SK-N-SH treated with all-trans-retinoic acid at 6 μM for 48 hours (cell line): Measurements from ENCODE around the gene CHST8.

Experiments
- ARNTL ChIP-seq: fragments of 450-650 bp; formaldehyde crosslinking; IDR thresholded peaks from 2 replicates; pipeline ENCODE4 v1.5.0; 2020; ENCODE audit warnings: low read depth, mild to moderate bottlenecking, moderate library complexity, borderline replicate concordance
- OSR1 ChIP-seq: fragments of 250-450 bp; sonication (Bioruptor Pico); IDR thresholded peaks from 2 replicates; pipeline ENCODE4 v1.8.0; 2022; ENCODE audit warnings: moderate library complexity, mild to moderate bottlenecking, inconsistent platforms
- TCF4 ChIP-seq: fragments of 250-450 bp; sonication (Bioruptor Pico); IDR thresholded peaks from 2 replicates; pipeline ENCODE4 v1.8.0; 2021; ENCODE audit warnings: mild to moderate bottlenecking, moderate library complexity, borderline replicate concordance
- TF ChIP-seq, protein P1 (sequence below): fragments of 250-450 bp; sonication (Bioruptor Pico); IDR thresholded peaks from 2 replicates; pipeline ENCODE4 v1.8.0; 2020; ENCODE audit warnings: mild to moderate bottlenecking, moderate library complexity, borderline replicate concordance
- TF ChIP-seq, protein P2 (sequence below): fragments of 250-450 bp; sonication (Bioruptor Pico); IDR thresholded peaks from 2 replicates; pipeline ENCODE4 v1.5.1; 2021; ENCODE audit warnings: mild to moderate bottlenecking, moderate library complexity

DNA sequence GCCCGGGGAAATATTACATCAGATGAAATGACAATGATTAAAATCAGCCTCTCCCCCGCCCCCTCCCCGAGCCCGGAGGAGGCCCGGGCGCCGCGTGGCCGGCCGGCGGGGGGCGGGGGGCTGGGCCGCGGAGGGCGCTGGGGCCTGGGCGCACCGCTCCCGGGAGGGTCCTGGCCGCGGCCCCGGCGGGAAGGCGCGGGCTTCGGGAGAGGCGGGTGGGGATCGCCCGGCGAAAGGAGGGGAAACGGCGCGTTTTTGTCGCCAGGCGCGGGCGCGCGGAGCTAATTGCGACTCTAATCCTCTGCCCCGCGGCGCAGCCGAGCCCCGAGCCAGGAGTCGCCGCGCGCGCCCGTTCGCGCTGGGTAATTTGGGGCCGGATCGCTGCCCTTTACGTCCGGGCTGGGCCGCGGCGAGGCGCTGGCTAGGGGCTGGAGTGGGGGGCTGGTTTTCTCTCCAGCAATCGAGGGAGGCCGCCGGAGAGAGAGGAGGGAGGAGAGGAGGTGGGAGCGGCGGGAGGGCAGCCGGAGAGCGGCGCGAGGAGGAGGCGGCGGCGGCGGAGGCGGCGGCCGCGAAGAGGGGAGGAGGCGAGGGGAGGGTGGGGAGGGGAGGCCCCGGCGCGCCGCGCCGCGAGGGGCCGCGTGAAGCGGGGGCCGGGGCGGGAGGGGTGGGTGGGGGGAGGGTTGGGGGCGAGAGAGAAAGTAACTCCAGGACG lies 174.6 kb downstream of the CHST8 start, which contains the start of gene KCTD15:
- TF ChIP-seq ARNTL (no peak), OSR1 (CRISPR knock-in tag) (no peak), TCF4 (no peak)
- TF ChIP-seq, protein P1, sequence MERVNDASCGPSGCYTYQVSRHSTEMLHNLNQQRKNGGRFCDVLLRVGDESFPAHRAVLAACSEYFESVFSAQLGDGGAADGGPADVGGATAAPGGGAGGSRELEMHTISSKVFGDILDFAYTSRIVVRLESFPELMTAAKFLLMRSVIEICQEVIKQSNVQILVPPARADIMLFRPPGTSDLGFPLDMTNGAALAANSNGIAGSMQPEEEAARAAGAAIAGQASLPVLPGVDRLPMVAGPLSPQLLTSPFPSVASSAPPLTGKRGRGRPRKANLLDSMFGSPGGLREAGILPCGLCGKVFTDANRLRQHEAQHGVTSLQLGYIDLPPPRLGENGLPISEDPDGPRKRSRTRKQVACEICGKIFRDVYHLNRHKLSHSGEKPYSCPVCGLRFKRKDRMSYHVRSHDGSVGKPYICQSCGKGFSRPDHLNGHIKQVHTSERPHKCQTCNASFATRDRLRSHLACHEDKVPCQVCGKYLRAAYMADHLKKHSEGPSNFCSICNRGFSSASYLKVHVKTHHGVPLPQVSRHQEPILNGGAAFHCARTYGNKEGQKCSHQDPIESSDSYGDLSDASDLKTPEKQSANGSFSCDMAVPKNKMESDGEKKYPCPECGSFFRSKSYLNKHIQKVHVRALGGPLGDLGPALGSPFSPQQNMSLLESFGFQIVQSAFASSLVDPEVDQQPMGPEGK, result no peak
- TF ChIP-seq, protein P2, sequence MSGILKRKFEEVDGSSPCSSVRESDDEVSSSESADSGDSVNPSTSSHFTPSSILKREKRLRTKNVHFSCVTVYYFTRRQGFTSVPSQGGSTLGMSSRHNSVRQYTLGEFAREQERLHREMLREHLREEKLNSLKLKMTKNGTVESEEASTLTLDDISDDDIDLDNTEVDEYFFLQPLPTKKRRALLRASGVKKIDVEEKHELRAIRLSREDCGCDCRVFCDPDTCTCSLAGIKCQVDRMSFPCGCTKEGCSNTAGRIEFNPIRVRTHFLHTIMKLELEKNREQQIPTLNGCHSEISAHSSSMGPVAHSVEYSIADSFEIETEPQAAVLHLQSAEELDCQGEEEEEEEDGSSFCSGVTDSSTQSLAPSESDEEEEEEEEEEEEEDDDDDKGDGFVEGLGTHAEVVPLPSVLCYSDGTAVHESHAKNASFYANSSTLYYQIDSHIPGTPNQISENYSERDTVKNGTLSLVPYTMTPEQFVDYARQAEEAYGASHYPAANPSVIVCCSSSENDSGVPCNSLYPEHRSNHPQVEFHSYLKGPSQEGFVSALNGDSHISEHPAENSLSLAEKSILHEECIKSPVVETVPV, result no peak
